WTC11 (cell line): ENCODE results near the gene GPR62.

ENCODE experiments used
- CTCF ChIP-seq: fragments of 200-600 bp; IDR thresholded peaks from 2 replicates; pipeline ENCODE4 v1.8.0; 2022; ENCODE audit warnings: antibody characterized with exemption
- NFYB ChIP-seq: sonication (generic); formaldehyde crosslinking; conservative IDR thresholded peaks from 2 replicates; pipeline ENCODE4 v1.8.0; 2022; ENCODE audit warnings: low read depth, missing genetic modification reagents

- TF ChIP-seq NFYB (CRISPR knock-in tag) (no peak), CTCF (no peak)
Measured at GRCh38 chr3:51977446-51978142, 22.4 kb downstream of the GPR62 start.
